ENCODE data around the gene ERG. TPM values are rescaled to one million over a fixed set of nuclear protein-coding genes. Genes with fewer than 3 reads are reported as not detected.

The ERG gene
- total RNA-seq, 1 donor from 2014 or later = not detected

DNA sequence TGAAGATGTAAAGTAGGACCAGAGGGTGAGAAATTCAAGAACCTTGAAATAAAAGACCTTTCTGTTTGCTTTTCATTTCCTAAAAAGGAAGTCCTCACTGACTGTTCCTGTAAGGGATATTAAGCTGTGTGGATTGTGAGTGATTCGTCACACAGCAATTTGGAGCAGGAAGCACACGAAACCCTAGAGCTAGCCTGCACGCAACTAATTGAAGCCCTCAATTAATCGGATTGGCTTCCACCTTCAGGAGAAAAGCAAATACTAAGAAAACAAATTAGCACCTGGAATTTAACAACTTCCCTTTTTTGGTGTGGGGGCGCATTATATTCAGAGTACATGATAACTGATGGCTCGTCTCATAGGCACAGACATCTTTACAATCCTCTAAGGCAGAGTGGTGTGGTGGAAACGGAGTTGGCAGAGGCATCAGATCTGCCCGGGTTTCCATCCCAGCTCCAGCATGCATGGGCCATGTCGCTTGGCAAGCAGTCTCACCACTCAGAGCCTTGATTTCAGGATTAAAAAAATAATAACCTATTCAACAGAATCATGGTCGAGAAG, 146.2 kb downstream of the ERG start:
- Mint-ChIP-seq H3K4me3 (no peak overlapping the region), H3K27me3 (peaks cover 9% of the 10 kb centered on the region), H3K36me3 (ENCODE audit: low read depth) (no peaks in the 10 kb centered on the region), H3K4me1 (no peaks in the 10 kb centered on the region), H3K9me3 (no peaks in the 10 kb centered on the region), H3K27ac (no peak overlapping the region)
- ChIA-PET CTCF (no interaction called here), POLR2A (no interaction called here)
- ATAC-seq (ENCODE audit: low read depth) = no peak
- TF ChIP-seq, protein P1, sequence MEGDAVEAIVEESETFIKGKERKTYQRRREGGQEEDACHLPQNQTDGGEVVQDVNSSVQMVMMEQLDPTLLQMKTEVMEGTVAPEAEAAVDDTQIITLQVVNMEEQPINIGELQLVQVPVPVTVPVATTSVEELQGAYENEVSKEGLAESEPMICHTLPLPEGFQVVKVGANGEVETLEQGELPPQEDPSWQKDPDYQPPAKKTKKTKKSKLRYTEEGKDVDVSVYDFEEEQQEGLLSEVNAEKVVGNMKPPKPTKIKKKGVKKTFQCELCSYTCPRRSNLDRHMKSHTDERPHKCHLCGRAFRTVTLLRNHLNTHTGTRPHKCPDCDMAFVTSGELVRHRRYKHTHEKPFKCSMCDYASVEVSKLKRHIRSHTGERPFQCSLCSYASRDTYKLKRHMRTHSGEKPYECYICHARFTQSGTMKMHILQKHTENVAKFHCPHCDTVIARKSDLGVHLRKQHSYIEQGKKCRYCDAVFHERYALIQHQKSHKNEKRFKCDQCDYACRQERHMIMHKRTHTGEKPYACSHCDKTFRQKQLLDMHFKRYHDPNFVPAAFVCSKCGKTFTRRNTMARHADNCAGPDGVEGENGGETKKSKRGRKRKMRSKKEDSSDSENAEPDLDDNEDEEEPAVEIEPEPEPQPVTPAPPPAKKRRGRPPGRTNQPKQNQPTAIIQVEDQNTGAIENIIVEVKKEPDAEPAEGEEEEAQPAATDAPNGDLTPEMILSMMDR (IDR thresholded peaks at IDR 0.05) = no peak
- no peak for DNase-seq
- intact Hi-C loops (cut with micrococcal nuclease) = no loop called here

DNA sequence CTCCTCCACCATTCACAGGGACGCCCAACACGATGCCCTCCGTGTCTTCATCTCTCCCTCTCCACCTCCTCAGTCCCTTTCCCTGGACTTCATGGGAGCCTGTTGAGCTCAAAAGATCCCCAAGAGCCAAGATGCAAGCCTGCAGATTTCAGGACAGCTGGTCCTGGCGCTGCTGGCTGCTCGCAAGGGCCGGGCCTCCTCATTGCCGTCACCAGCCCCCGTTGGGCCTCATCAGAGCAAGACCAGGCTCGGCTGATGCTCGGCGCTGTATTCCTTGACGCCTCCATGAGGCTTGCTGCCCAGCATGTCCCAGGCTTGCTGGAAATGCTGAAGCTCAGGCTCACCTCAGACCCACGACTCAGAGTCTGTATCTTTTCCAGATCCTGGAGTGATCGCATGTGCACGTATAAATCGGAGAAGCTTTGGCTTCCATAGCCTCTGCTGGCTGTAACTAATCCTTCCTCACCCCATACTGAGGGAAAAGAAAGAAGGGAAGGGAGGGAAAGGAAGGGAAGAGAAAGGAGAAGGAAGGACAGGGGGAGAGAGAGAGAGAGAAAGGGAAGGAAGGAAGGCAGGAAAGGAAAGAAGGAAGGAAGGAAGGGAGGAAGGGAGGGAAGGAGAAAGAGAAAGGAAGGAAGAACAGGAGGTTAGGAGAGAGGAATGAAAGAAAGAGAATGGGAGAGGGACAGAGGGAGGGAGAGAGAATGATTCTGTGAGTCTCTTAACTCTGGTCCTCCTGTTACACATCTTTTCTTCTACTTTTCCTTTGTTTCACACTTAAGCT, 146.9 kb downstream of the ERG start:
- ChIA-PET CTCF (no interaction called here), POLR2A (no interaction called here)
- H3K27ac Mint-ChIP-seq = no peak overlapping the region
- ATAC-seq (ENCODE audit: low read depth) (no peak), DNase-seq (no peak)
- no peak overlapping the region for H3K4me3 Mint-ChIP-seq
- H3K27me3 Mint-ChIP-seq = peaks cover 9% of the 10 kb centered on the region
- H3K9me3 Mint-ChIP-seq = no peaks in the 10 kb centered on the region
- H3K36me3 Mint-ChIP-seq (ENCODE audit: low read depth) = no peaks in the 10 kb centered on the region
- H3K4me1 Mint-ChIP-seq = no peaks in the 10 kb centered on the region
- intact Hi-C loops (cut with micrococcal nuclease) = no loop called here
- TF ChIP-seq, protein P1 (IDR thresholded peaks at IDR 0.05) = no peak

DNA sequence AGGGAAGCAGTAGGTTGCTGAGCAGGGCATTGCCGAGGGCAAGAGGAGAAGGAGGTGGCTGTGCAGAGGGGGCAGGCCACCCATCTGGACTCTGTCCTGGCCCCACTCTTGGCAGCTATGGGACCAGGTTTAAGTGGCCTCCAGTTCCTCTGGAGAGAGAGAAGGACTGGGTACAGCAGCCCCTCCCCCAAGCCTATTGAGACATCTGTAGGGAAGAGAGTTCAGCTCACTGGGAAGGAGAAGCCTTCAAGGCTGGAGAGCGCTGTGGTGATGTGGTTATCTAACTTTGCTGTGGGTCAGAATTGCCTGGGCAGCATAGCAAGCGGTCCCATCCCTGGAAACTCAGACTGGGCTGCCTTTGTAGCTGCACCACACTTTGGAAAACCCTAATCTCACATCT, 147.6 kb downstream of the ERG start:
- DNase-seq = no peak
- TF ChIP-seq, protein P1 (IDR thresholded peaks at IDR 0.05) = no peak
- CTCF ChIA-PET = no interaction called here
- POLR2A ChIA-PET = no interaction called here
- Mint-ChIP-seq H3K36me3 (ENCODE audit: low read depth) (no peaks in the 10 kb centered on the region), H3K4me3 (no peak overlapping the region), H3K27me3 (peaks cover 9% of the 10 kb centered on the region), H3K4me1 (no peaks in the 10 kb centered on the region), H3K27ac (no peak overlapping the region), H3K9me3 (no peaks in the 10 kb centered on the region)
- ATAC-seq (ENCODE audit: low read depth) = no peak
- intact Hi-C loops (cut with micrococcal nuclease) = no loop called here

DNA sequence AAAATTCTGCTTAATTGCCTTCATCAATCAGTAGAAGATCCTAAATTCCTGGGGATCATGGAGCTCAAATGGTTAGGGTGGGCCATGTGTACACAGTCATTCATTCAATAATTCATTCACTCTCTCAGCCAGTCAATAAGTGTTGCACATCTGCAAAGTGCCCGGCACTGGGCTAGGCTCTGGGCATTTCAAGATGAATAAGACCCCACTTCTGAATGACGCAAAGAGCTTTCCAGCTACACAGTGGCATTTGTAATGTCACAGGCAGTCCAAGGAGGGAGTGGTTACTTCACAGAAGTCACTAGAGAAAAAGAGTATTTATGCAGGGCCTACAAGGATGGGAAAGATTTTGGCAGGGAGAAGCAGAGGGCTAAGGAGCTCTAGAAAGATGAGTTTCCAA, 148.3 kb downstream of the ERG start:
- DNase-seq (no peak), ATAC-seq (ENCODE audit: low read depth) (no peak)
- no peak overlapping the region for H3K27ac Mint-ChIP-seq
- no peaks in the 10 kb centered on the region for H3K4me1 Mint-ChIP-seq
- no peaks in the 10 kb centered on the region for H3K36me3 Mint-ChIP-seq (ENCODE audit: low read depth)
- ChIA-PET POLR2A (no interaction called here), CTCF (no interaction called here)
- no peak overlapping the region for H3K4me3 Mint-ChIP-seq
- intact Hi-C loops (cut with micrococcal nuclease) = no loop called here
- no peaks in the 10 kb centered on the region for H3K9me3 Mint-ChIP-seq
- TF ChIP-seq, protein P1 (IDR thresholded peaks at IDR 0.05) = no peak
- peaks cover 5% of the 10 kb centered on the region for H3K27me3 Mint-ChIP-seq

DNA sequence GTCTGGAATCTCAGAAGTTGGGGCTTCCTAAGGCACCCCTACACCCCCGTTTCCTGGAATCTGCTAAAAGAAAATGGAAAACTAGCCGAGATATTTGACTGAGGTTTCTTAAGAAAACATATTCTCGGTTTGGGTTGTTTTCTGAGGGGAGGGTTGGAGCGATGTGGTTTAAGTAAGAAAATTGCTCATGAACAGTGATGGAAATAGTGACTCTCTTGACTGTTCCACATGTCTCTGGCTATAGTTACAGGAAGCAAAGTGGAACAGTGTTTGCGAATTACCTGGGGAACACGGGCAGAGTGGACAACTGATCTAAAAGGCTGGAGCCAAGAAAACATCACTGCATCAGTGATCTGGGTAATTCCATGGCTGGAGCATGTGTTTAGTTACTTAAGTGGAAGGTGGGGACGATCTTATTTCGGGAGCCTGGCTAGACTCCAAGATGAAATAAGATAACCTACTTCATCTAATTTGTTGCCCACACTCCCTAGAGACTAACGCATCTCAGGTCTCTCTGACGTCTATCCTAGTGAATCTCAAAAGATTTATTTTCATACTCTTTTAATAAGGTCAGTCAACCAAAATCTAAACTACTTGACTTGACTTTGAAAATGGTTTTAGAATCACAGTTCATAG, 149.0 kb downstream of the ERG start:
- intact Hi-C loops (cut with micrococcal nuclease) = no loop called here
- CTCF ChIA-PET = no interaction called here

More for the DNA sequence above, 149.0 kb downstream of the ERG start:
- peaks cover 1% of the 10 kb centered on the region for H3K27me3 Mint-ChIP-seq
- no peaks in the 10 kb centered on the region for H3K4me1 Mint-ChIP-seq
- no peak for ATAC-seq (ENCODE audit: low read depth)
- H3K9me3 Mint-ChIP-seq = no peaks in the 10 kb centered on the region
- POLR2A ChIA-PET = no interaction called here
- no peak for DNase-seq
- H3K36me3 Mint-ChIP-seq (ENCODE audit: low read depth) = no peaks in the 10 kb centered on the region
- TF ChIP-seq, protein P1 (IDR thresholded peaks at IDR 0.05) = no peak
- H3K4me3 Mint-ChIP-seq = no peak overlapping the region
- H3K27ac Mint-ChIP-seq = no peak overlapping the region
